Thymus (tissue), 11 donors: ENCODE results near the gene MGLL. TPM values are rescaled to one million over a fixed set of nuclear protein-coding genes. Genes with fewer than 3 reads are reported as not detected.
A peak's percentile ranks its signal among the peaks of the same experiment; 100 is the strongest.

Experiments used
- DNase-seq, 9 donors: peaks; one replicate each; pipeline ENCODE4 v3.0.0-alpha.2; 2013; ENCODE audit warnings: low spot score in 9 of 9, low read depth in 6 of 9, missing footprints in 1 of 9
- H3K27ac ChIP-seq, 2 donors: one replicate each; pipeline ENCODE4 v1.5.1; 2013; ENCODE audit warnings: control low read depth in 1 of 2, low read depth in 1 of 2, low read length in 1 of 2, mild to moderate bottlenecking in 1 of 2, moderate library complexity in 1 of 2
- H3K27me3 ChIP-seq, 2 donors: one replicate each; pipeline ENCODE4 v1.5.1; 2013; ENCODE audit warnings: low read length in 1 of 2; ENCODE audit not compliant: control insufficient read depth in 2 of 2, insufficient read depth in 1 of 2
- H3K36me3 ChIP-seq, 2 donors: one replicate each; pipeline ENCODE4 v1.5.1; 2013; ENCODE audit warnings: low read length in 1 of 2, mild to moderate bottlenecking in 1 of 2, moderate library complexity in 1 of 2; ENCODE audit not compliant: control insufficient read depth in 2 of 2, insufficient read depth in 2 of 2
- H3K4me1 ChIP-seq, 2 donors: one replicate each; pipeline ENCODE4 v1.5.1; 2013; ENCODE audit warnings: low read length in 2 of 2; ENCODE audit not compliant: control insufficient read depth in 2 of 2, insufficient read depth in 2 of 2
- H3K4me3 ChIP-seq, 2 donors: one replicate each; pipeline ENCODE4 v1.5.1; 2013; ENCODE audit warnings: low read length in 2 of 2, control low read depth in 1 of 2, mild to moderate bottlenecking in 1 of 2
- H3K9me3 ChIP-seq, 2 donors: one replicate each; pipeline ENCODE4 v1.5.1; 2013; ENCODE audit warnings: low read length in 1 of 2, mild to moderate bottlenecking in 1 of 2; ENCODE audit not compliant: control insufficient read depth in 2 of 2, insufficient read depth in 1 of 2
- WGBS: extraction: QIAGEN DNeasy Blood & Tissue Kit; methylation state at CpG from one replicate; pipeline ENCODE4 v1.1.7; 2013; 5-methylcytosine and 5-hydroxymethylcytosine counted together
- polyA plus RNA-seq: library from polyadenylated mRNA; stranded (reverse); fragments of 200-250 nt; gene quantifications from one replicate; pipeline ENCODE4 v1.2.3, GENCODE V29; 2013
- total RNA-seq: library from RNA; stranded (reverse); fragments of 120-200 nt; gene quantifications from one replicate; pipeline ENCODE4 v1.2.4, GENCODE V29; 2013
- donor health status: healthy.

The MGLL gene
- total and polyA plus RNA-seq, 2 donors, result 5.4 to 15.2 TPM

- Histone ChIP-seq H3K36me3 (no peaks in the 10 kb centered on the region), H3K27ac (no peak overlapping the region), H3K27me3 (no peaks in the 10 kb centered on the region), H3K4me1 (peaks cover 0 to 21% of the 10 kb centered on the region in 2 donors), H3K4me3 (no peak overlapping the region), H3K9me3 (peaks cover 0 to under 1% of the 10 kb centered on the region in 2 donors)
- no peak for DNase-seq
- 97% methylated on average over 6 of the region's 6 CpGs for WGBS
Measured at GRCh38 chr3:127730666-127731295, 91.5 kb downstream of the MGLL start.

DNA sequence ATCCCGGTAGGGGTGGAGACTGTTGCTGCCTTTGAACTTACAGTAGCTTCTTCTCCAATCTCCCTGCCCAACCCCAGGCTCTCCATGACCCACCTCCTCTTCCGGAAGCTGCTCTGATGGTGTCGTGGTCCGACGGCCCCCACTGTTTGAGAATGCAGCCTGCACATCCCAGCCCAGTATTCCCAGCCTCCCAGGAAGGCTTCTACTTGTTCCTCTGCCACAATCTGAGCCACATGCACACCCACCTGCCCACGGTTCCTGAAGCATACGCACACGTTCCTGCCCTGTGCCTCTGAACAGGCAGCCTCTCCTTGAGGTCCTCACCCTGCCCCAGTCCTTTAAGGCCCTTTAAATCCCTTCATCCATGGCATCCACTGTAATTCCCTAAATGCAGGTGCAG lies 92.1 kb downstream of the MGLL start:
- WGBS, result 93% methylated on average over 8 of the region's 8 CpGs
- peaks cover 0 to 3% of the 10 kb centered on the region in 2 donors for H3K9me3 ChIP-seq
- no peaks in the 10 kb centered on the region for H3K27me3 ChIP-seq
- no peak overlapping the region for H3K27ac ChIP-seq
- H3K36me3 ChIP-seq, result no peaks in the 10 kb centered on the region
- peaks cover 0 to 18% of the 10 kb centered on the region in 2 donors for H3K4me1 ChIP-seq
- DNase-seq, result no peak
- H3K4me3 ChIP-seq, result no peak overlapping the region

DNA sequence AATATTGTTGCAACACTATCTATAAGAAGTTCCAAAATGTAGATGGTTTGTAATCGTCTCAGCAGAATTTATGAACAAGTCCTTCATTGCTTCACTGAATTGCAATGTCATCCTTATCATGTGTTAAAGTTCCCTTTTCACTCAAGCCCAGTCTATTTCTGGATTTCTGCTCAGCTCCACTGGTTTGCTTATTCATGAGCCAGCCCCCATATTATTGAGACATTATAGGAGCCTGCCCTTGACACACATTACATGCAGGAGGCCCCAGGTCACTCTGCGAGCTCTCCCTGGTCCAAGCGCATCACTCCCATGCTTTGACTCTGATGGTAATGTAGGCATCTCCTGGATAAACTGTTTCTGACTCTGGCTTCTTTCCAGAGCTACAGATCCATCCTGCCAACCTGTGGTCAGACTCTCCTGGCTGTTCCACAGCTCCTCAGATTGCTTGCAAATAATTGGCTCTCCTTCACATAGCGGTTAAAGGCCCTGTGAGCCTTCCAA lies 92.7 kb downstream of the MGLL start:
- H3K27ac ChIP-seq, result no peak overlapping the region
- peaks cover 0 to 3% of the 10 kb centered on the region in 2 donors for H3K9me3 ChIP-seq
- H3K36me3 ChIP-seq, result no peaks in the 10 kb centered on the region
- 90% methylated on average over 4 of the region's 4 CpGs for WGBS
- H3K4me3 ChIP-seq, result no peak overlapping the region
- H3K4me1 ChIP-seq, result peaks cover 0 to 14% of the 10 kb centered on the region in 2 donors
- no peak for DNase-seq
- no peaks in the 10 kb centered on the region for H3K27me3 ChIP-seq

GRCh38 chr3:127728417-127729015 lies 93.8 kb downstream of the MGLL start:
- no peak for DNase-seq
- WGBS, result 95% methylated on average over 7 of the region's 7 CpGs
- no peaks in the 10 kb centered on the region for H3K36me3 ChIP-seq
- H3K27ac ChIP-seq, result no peak overlapping the region
- no peaks in the 10 kb centered on the region for H3K27me3 ChIP-seq
- peaks cover 0 to 4% of the 10 kb centered on the region in 2 donors for H3K4me1 ChIP-seq
- peaks cover 0 to 3% of the 10 kb centered on the region in 2 donors for H3K9me3 ChIP-seq
- H3K4me3 ChIP-seq, result no peak overlapping the region

DNA sequence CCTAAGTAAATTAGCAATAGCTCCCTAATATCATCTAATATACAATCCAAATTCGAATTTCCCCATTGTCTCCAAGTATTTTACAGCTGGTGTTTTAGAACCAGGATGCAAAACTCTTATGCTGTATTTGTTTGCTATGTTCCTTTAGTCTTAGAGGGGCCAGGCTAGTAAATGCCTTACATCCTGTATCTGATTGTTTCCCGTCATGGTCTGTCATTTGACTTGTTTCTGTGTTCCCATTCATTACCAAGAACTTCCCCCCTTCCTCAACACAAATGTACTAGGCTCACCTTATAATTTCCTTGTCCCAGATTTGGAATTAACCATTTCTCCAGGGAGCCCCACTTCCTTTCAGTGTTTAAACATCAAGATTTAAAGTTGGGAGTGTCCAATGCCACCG lies 95.4 kb downstream of the MGLL start:
- 95% methylated on average over 3 of the region's 3 CpGs for WGBS
- Histone ChIP-seq H3K36me3 (no peaks in the 10 kb centered on the region), H3K9me3 (peaks cover 0 to 3% of the 10 kb centered on the region in 2 donors), H3K4me1 (peaks cover 6 to 17% of the 10 kb centered on the region in 2 donors), H3K27me3 (no peaks in the 10 kb centered on the region), H3K4me3 (no peak overlapping the region), H3K27ac (no peak overlapping the region)
- no peak for DNase-seq

DNA sequence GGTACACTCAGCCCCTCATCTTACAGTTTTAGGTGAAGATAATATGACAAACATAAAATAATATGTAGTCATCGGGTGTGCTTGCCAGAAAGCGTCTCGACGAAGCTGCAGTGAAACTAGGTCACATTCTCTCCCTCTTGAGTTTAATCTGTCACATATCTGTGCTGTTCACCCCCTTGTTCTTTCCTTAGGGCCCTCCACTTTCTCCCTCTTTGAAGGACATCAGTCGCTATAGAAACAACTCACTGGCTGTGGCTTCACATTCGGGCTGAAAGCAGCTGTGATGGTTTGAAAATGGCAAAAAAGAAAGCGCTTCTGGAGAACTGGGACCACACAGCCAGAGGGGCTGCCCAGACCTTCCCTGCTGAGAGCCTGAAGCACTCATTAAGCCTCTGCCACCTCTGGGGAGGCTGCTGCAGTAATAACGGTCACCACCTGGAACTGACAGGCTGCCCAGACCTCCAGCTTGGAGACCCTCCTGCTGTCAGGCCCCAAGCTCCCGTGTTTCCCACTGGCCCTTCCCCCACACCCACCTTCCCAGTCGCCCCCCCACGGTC lies 99.2 kb downstream of the MGLL start:
- peak in 5 of 9 donors; percentile 8 to 62 (median 30) for DNase-seq
- H3K27ac ChIP-seq, result peak overlapping the region in 1 of 2 donors; percentile 68
- no peak overlapping the region for H3K4me3 ChIP-seq
- H3K36me3 ChIP-seq, result no peaks in the 10 kb centered on the region
- WGBS, result 73% methylated on average over 11 of the region's 11 CpGs
- H3K4me1 ChIP-seq, result peaks cover 6 to 17% of the 10 kb centered on the region in 2 donors
- peaks cover 0 to 3% of the 10 kb centered on the region in 2 donors for H3K9me3 ChIP-seq
- H3K27me3 ChIP-seq, result no peaks in the 10 kb centered on the region

- no peaks in the 10 kb centered on the region for H3K27me3 ChIP-seq
- DNase-seq, result no peak
- H3K4me3 ChIP-seq, result no peak overlapping the region
- WGBS, result 95% methylated on average over 13 of the region's 13 CpGs
- peak overlapping the region in 1 of 2 donors; percentile 32 for H3K27ac ChIP-seq
- no peaks in the 10 kb centered on the region for H3K36me3 ChIP-seq
- peaks cover 0 to 3% of the 10 kb centered on the region in 2 donors for H3K9me3 ChIP-seq
- peaks cover 6 to 17% of the 10 kb centered on the region in 2 donors for H3K4me1 ChIP-seq
Measured at GRCh38 chr3:127722091-127722784, 100.1 kb downstream of the MGLL start.

GRCh38 chr3:127720985-127721935 lies 101.1 kb downstream of the MGLL start:
- Histone ChIP-seq H3K27me3 (no peaks in the 10 kb centered on the region), H3K27ac (no peak overlapping the region), H3K4me1 (peaks cover 6 to 17% of the 10 kb centered on the region in 2 donors), H3K36me3 (no peaks in the 10 kb centered on the region), H3K4me3 (no peak overlapping the region), H3K9me3 (peaks cover 0 to 3% of the 10 kb centered on the region in 2 donors)
- WGBS, result 98% methylated on average over 17 of the region's 17 CpGs
- DNase-seq, result no peak
